ENCODE results near the gene PNCK. TPM values are rescaled to one million over a fixed set of nuclear protein-coding genes. Genes with fewer than 3 reads are reported as not detected.

Gene PNCK
- total and polyA plus RNA-seq, 2 experiments from 2014 or later = 3.5 to 11.9 TPM

DNA sequence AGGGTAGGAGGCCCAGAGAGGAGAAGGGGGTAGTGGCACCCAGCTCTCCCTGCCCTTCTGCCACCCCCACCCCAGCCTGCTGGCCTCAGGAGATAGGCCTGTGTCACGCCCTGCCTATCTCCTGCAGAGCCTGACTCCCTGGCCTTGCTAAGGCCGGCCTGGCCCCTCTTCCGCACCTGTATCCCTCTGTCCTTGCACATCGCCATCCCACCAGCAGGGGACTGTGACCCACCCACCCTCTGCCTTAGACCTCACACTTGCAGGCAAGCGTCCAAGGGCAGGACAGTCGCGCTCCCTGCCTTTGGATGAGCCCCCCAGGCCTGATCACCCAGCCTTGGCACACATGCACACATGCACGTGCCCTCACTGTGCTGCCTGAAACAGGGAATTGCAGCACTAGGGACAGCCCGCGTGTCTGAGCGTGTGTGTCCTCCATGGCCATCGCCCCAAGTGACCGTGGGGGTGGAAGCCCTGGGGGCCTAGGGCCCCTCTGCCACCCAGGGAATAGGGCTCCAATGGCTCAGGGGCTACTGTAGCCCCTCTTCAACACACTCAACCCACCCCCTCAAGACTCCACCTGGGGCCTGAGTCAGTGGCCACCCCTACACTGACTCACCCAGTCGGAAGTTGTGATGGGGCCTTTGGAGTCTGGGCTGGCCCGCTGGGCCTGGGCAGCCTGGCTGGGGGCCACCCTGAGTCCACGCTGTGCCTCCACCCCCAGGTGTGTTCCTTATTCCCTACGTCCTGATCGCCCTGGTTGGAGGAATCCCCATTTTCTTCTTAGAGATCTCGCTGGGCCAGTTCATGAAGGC, 16.2 kb upstream of the PNCK start (continued):
- TF ChIP-seq, protein P1, sequence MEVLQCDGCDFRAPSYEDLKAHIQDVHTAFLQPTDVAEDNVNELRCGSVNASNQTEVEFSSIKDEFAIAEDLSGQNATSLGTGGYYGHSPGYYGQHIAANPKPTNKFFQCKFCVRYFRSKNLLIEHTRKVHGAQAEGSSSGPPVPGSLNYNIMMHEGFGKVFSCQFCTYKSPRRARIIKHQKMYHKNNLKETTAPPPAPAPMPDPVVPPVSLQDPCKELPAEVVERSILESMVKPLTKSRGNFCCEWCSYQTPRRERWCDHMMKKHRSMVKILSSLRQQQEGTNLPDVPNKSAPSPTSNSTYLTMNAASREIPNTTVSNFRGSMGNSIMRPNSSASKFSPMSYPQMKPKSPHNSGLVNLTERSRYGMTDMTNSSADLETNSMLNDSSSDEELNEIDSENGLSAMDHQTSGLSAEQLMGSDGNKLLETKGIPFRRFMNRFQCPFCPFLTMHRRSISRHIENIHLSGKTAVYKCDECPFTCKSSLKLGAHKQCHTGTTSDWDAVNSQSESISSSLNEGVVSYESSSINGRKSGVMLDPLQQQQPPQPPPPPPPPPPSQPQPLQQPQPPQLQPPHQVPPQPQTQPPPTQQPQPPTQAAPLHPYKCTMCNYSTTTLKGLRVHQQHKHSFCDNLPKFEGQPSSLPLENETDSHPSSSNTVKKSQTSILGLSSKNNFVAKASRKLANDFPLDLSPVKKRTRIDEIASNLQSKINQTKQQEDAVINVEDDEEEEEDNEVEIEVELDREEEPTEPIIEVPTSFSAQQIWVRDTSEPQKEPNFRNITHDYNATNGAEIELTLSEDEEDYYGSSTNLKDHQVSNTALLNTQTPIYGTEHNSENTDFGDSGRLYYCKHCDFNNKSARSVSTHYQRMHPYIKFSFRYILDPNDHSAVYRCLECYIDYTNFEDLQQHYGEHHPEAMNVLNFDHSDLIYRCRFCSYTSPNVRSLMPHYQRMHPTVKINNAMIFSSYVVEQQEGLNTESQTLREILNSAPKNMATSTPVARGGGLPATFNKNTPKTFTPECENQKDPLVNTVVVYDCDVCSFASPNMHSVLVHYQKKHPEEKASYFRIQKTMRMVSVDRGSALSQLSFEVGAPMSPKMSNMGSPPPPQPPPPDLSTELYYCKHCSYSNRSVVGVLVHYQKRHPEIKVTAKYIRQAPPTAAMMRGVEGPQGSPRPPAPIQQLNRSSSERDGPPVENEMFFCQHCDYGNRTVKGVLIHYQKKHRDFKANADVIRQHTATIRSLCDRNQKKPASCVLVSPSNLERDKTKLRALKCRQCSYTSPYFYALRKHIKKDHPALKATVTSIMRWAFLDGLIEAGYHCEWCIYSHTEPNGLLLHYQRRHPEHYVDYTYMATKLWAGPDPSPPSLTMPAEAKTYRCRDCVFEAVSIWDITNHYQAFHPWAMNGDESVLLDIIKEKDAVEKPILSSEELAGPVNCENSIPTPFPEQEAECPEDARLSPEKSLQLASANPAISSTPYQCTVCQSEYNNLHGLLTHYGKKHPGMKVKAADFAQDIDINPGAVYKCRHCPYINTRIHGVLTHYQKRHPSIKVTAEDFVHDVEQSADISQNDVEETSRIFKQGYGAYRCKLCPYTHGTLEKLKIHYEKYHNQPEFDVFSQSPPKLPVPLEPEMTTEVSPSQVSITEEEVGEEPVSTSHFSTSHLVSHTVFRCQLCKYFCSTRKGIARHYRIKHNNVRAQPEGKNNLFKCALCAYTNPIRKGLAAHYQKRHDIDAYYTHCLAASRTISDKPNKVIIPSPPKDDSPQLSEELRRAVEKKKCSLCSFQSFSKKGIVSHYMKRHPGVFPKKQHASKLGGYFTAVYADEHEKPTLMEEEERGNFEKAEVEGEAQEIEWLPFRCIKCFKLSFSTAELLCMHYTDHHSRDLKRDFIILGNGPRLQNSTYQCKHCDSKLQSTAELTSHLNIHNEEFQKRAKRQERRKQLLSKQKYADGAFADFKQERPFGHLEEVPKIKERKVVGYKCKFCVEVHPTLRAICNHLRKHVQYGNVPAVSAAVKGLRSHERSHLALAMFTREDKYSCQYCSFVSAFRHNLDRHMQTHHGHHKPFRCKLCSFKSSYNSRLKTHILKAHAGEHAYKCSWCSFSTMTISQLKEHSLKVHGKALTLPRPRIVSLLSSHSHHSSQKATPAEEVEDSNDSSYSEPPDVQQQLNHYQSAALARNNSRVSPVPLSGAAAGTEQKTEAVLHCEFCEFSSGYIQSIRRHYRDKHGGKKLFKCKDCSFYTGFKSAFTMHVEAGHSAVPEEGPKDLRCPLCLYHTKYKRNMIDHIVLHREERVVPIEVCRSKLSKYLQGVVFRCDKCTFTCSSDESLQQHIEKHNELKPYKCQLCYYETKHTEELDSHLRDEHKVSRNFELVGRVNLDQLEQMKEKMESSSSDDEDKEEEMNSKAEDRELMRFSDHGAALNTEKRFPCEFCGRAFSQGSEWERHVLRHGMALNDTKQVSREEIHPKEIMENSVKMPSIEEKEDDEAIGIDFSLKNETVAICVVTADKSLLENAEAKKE (CRISPR knock-in tag; IDR thresholded peaks at IDR 0.05) = no peak
- TF ChIP-seq, protein P2, sequence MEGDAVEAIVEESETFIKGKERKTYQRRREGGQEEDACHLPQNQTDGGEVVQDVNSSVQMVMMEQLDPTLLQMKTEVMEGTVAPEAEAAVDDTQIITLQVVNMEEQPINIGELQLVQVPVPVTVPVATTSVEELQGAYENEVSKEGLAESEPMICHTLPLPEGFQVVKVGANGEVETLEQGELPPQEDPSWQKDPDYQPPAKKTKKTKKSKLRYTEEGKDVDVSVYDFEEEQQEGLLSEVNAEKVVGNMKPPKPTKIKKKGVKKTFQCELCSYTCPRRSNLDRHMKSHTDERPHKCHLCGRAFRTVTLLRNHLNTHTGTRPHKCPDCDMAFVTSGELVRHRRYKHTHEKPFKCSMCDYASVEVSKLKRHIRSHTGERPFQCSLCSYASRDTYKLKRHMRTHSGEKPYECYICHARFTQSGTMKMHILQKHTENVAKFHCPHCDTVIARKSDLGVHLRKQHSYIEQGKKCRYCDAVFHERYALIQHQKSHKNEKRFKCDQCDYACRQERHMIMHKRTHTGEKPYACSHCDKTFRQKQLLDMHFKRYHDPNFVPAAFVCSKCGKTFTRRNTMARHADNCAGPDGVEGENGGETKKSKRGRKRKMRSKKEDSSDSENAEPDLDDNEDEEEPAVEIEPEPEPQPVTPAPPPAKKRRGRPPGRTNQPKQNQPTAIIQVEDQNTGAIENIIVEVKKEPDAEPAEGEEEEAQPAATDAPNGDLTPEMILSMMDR (conservative IDR thresholded peaks at IDR 0.05; ENCODE audit: low read depth in 2 of 2) = peak; percentile 14 to 41; a peak in 3 of 4 replicates
- TF ChIP-seq, protein P3, sequence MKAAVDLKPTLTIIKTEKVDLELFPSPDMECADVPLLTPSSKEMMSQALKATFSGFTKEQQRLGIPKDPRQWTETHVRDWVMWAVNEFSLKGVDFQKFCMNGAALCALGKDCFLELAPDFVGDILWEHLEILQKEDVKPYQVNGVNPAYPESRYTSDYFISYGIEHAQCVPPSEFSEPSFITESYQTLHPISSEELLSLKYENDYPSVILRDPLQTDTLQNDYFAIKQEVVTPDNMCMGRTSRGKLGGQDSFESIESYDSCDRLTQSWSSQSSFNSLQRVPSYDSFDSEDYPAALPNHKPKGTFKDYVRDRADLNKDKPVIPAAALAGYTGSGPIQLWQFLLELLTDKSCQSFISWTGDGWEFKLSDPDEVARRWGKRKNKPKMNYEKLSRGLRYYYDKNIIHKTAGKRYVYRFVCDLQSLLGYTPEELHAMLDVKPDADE (IDR thresholded peaks at IDR 0.05) = no peak
- TF ChIP-seq STAT1 (IDR thresholded peaks at IDR 0.05; ENCODE audit: unreplicated experiment) = no peak

Data from GM23338 (cell line).